Fibroblast of skin of left quadriceps (primary cell): ENCODE measurements around the gene TCF12.
A peak's percentile ranks its signal among the peaks of the same experiment; 100 is the strongest.

Source experiments
- DNase-seq, 2 experiments: peaks; one replicate each; pipeline ENCODE4 v3.0.0-alpha.2; 2013; ENCODE audit warnings: low read depth in 2 of 2

The TCF12 gene

GRCh38 chr15:57167821-57168395, 249.5 kb downstream of the TCF12 start:
- DNase-seq = no peak

DNA sequence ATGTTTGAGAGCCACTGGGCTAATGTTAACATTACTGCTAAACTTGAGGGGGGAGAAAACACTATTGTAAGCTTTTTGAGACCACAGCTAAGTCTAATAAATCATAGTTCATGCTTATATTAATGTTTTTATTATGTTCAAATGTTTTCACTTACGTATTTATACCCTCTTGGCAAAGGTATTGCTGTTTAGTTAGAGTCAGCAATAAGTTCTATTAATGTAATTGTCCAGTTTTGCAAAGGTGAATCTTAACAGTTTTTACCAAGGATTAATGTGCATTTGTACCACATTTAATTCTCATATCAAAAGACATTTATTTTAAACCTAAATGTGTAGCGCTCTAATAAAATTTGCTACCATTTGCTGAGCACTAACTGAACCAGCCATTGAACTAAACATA, 251.2 kb downstream of the TCF12 start:
- no peak for DNase-seq

DNA sequence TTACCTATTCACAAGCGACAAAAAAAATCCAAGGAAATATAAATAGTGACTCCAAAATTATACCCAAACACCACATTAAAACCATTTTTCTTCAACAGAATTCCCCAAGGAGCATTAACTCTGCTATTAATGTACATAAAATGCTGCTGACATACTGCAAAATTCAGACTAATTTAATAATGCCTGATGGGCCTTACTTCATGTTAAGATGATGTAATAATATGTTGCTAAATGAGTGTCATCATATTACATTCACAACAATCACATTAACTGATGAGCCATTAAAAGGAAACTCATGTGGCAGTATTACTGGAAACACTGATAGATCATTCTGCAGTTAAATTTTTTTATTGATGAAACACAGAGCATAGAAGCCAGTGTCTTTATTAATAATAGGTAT, 253.0 kb downstream of the TCF12 start:
- no peak for DNase-seq

DNA sequence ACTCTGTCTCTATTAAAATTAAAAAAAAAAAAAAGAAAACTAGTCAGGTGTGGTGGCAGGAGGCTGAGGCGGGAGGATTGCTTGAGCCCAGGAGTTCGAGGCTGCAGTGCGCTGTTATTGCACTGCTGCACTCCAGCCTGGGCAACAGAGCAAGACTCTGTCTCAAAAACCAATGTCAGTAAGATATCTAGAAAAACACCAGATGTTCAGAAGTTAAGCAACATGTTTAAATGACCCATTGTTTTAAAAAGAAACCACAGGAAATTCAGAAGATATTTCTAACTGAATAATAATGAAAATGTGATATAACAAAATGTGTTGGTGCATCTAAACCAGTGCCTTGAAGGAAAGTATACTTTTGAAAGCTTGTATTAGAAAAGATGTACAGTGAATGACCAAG, 254.5 kb downstream of the TCF12 start:
- DNase-seq = no peak

DNA sequence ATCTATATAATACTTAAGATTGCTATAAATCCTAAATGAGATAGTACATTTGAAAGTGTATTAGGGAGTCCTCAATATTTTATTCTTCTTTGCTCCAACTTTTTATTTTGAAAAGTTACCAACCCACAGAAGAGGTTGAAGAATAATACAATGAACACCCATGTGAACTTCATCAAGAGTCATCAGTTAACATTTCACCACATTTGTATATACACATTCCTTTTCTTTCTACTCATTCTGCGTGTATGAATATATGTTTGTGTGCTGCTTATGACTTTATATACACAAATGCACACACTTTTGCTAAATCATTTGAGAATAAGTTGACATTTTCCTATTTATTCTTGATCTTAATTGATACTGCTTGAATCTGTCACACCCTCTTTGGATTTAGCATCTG, 264.6 kb downstream of the TCF12 start:
- peak in 1 of 2 experiments; percentile 25 for DNase-seq

- no peak for DNase-seq
Observed at GRCh38 chr15:57183614-57184344, 265.3 kb downstream of the TCF12 start.

- DNase-seq = no peak
Observed at GRCh38 chr15:57184502-57184901, 266.1 kb downstream of the TCF12 start.

DNA sequence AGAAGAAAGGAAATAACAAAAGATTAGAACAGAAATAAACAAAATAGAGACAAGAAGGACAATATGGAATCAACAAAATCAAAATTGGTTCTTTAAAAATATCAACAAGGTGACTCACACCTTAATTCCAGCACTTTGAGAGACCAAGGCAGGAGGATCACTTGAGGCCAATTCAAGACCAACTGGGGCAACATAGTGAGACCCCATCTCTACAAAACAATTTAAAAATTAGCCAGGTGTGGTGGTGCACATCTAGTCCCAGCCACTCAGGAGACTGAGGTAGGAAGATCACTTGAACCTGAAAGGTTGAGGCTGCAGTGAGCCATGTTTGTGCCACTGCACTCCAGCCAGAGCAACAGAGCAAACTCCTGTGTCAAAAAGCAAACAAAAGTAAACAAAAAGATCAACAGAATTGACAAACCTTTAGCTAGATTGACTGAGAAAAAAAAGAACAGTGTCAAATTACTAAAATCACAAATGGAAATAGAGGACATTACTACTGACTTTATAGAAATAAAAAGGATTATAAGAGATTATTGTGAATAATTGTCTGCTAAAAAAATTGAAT, 267.1 kb downstream of the TCF12 start:
- no peak for DNase-seq

DNA sequence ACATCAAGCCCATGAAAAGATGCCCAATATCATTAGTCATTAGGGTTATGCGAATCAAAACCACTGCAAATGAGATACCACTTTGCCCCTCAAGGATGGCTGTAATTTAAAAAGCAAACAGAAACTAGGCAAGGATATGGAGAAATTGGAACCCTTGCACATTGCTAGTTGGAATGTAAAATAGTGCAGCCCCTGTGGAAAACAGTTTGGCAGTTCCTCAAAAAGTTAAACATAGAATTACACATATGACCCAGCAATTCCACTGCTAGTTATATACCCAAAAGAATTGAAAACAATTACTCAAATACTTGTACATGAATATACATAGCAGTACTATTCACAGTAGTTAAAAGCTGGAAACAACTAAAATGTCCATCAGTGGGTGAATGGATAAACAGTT, 271.0 kb downstream of the TCF12 start:
- DNase-seq = no peak

DNA sequence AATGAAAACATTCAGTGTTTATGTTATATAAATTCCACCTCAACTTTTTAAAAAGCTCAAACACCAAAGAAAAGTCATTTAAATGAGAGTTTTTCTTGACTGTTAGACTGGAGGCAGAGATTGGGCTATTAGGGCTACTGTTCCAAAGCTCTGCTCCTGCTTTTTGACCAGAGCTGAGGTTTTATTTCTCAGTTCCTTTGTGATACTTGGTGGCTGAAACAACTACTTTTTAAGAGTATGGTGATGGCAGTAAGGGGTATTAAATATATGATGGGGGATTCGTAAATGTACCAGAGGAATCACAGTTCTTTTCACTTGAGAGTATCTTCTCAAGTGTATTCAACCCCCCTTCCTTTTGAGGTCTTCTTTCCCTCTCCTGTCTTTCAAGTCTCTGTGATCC, 271.8 kb downstream of the TCF12 start:
- no peak for DNase-seq

GRCh38 chr15:57193161-57193560, 274.7 kb downstream of the TCF12 start:
- DNase-seq = no peak

DNA sequence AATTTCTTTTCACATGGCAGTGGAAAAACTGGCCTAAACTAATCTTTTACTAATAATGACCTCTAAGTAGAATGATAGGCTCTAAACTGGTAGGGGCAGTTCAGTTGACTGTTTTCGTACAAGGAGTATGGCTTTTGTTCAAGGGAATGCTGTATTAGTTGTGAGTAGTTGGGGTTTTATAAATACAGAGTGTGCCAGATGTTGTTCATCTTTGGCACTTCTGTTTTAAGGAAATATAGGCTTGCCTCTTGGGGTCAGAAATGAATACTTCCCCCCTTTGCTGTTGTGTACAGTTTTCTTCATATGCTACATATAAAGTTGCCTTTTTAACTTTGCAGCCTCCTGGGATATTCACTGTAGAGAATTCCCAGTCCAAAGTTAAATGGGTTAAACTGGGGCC, 276.9 kb downstream of the TCF12 start:
- DNase-seq = no peak

DNA sequence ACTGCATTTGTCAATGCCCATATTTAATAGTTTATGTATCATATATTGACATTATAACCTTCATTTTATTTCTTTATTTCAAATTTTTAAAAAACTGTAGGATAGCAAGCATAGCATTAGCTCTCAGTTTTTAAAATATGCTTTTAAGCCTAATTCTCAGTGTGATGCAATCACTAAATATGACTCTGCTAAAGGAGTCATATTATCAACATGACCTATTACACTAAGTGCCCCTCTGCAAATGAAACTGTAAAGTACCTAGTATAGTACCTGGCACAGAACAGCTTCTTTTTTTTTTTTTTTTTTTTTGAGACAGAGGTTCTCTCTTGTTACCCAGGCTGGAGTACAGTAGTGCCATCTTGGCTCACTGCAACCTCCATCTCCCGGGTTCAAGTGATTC, 278.4 kb downstream of the TCF12 start:
- no peak for DNase-seq

DNA sequence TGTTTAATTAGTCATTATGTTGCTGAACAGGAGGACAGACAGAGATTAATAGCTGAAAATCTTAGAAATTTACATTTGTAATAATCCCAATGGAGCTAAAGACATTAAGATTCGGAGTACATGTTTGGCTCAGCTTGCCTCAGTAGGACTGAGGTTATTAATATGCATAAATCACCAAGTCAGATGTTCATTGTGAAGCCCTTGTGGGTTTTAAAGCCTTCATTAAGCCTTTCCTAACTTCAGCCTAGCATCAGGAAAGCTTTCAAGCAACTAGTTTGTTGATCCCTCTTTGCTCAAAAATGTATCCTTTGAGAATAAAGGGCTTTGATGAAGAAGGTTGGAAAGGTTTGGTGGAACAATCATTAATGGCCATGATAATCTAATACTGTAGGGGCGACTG, 279.7 kb downstream of the TCF12 start:
- DNase-seq = no peak

GRCh38 chr15:57198654-57199291, 280.3 kb downstream of the TCF12 start:
- no peak for DNase-seq

DNA sequence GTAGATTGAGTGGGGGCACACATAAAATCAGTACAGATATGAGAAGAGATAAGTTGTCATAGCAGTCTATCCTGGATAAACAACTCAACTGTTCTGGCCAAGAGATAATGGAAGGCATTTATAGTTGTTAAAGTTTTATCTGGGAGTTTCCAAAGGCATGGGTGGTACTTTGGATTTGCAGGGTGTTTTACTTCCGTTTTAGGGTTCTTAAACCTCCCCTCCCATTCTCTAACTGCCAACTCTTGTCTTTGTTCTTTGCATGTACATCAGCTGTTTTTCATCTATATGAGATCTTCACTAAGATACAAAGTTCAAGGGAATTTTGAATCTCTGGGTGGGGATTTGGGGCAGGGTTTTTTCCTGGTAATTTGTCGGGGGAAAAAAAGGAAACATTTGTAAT, 283.1 kb downstream of the TCF12 start:
- no peak for DNase-seq

- no peak for DNase-seq
Observed at GRCh38 chr15:57203906-57204305, 285.5 kb downstream of the TCF12 start.

DNA sequence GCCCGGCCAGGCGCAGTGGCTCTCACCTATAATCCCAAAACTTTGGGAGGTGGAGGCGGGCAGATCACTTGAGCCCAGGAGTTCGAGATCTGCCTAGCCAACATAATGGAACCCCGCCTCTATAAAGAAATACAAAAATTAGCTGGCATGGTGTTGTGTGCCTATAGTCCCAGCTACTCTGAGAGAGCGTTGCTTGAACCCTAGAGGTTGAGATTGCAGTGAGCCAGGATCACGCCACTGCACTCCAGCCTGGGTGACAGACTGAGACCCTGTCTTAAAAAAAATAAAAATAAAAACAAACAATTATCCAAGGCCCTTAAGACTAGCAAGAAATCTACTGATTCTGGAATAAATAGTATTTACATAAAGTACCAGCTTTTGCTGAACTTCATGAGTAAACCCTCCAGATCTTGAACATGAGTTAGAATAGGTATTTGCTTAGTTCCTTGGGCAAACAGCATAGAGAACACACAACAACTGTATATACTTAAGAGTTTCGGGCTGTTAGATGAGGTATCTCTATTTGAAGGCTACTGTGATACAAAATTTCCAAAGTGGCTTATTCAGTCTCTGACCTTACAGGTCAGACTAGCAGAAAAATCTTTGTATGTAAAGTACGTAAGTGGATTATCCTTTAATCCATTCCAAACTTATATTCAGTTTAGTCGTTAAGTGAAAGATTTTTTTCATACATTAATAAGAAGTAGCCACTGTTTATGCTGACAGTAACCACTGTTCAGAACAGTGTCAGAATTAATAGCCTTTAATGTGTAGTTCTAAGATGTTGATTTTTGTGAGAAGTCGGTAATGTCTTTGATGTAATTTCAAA, 286.8 kb downstream of the TCF12 start:
- no peak for DNase-seq

GRCh38 chr15:57205996-57206395, 287.6 kb downstream of the TCF12 start:
- DNase-seq = no peak

DNA sequence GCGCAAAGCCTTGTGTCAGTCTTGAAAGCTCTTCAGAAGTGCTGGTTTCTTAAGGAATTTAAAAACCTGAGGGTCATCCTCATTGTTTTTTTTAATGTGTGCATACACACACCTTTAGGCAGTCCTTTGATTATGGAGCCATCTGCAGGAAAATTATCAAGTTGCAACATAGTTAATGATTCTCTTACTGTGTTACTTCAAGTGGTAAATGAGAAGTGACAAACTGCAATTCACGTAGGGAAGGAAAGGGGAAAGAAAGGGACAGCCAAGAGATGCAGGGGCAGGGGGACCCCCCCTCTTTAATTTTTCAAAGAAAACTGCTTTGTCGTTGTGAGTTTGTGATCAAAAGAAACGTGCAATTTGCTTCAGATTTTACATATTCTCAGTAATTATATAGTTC, 295.4 kb downstream of the TCF12 start:
- peak in 1 of 2 experiments; percentile 30 for DNase-seq

GRCh38 chr15:57215326-57215725, 296.9 kb downstream of the TCF12 start:
- peak in 1 of 2 experiments; percentile 27 for DNase-seq

- DNase-seq = no peak
Observed at GRCh38 chr15:57215881-57216280, 297.4 kb downstream of the TCF12 start.
